ENCODE results near the gene FHOD1.
A peak's percentile ranks its signal among the peaks of the same experiment; 100 is the strongest.

The FHOD1 gene

DNA sequence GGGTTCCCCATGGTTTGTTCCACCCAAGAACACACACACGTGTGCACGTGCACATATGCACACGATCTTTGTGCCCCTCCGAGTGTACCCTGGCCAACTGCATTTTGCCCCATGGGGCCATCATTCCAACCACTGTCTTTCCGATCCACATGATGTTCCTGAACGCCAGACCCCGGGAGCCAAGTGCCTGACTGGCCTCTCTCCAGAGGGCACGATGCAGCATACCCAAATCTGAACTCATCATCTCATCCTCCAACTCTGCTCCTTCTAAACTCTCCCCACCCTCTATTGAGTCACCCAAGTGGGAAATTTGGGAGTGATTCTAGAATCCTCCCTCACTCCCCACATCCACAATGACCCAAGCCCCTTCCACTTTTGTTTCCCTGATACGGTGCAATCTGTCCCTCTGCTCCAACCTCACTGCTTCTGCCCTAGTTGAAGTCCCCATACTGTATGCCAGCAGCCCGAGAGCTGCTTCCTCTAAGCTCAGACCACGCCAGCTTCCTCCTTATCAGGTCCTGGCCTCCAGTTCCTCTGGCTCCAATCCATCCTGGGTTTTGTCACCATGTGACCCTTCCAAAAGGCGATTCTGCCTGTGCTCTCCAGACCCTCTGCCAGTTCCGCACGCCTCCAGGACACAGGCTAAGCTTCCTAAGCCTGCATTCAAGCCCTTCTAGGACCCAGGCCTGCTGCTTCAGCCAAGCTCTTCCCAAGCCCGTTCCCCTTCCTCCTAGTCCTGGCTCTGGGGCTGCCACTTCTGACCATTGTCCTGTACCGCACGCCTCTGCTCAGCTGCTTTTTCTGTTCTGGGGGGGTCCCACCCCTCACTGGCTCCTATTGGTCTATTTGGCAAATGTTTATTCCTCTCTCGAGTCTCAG is 30.4 kb downstream of the FHOD1 start:
- H3K4me3 ChIP-seq (ENCODE audit: low read length in 2 of 2), result no peak overlapping the region
- no peak overlapping the region for H3K4ac ChIP-seq (ENCODE audit: low read length)
- no peak overlapping the region for H2BK15ac ChIP-seq (ENCODE audit: low read length)
- no peak overlapping the region for H3K4me2 ChIP-seq (ENCODE audit: insufficient read depth, low read length, poor library complexity, severe bottlenecking)
- H2AK5ac ChIP-seq (ENCODE audit: low read depth, low read length), result no peak overlapping the region
- peak overlapping the region; percentile 29 for H2BK5ac ChIP-seq (ENCODE audit: low read length)
- no peak overlapping the region for H3K14ac ChIP-seq (ENCODE audit: low read length)
- H3K18ac ChIP-seq (ENCODE audit: low read length), result no peak overlapping the region
- no peak overlapping the region for H3K9ac ChIP-seq (ENCODE audit: low read depth, low read length, poor library complexity)
- H3K23ac ChIP-seq (ENCODE audit: low read depth, low read length, poor library complexity), result peak overlapping the region; percentile 47
- H3K27ac ChIP-seq (replicated peaks; ENCODE audit: low read length), result no peak overlapping the region
- peak overlapping the region; percentile 9 for H2BK120ac ChIP-seq (ENCODE audit: low read depth, low read length)
- H3K4me1 ChIP-seq (ENCODE audit: control insufficient read depth in 2 of 2, insufficient read depth in 1 of 2, low read depth in 1 of 2, low read length in 2 of 2), result no peaks in the 10 kb centered on the region
- peaks cover 0 to 4% of the 10 kb centered on the region in 2 donors for H3K36me3 ChIP-seq (replicated peaks in 1 of 2; ENCODE audit: control insufficient read depth in 2 of 2, insufficient read depth in 2 of 2, low read length in 2 of 2)
- no CpG with 5 or more reads among the region's 18 CpGs for WGBS, 2 donors (ENCODE audit: extremely low coverage in 2 of 2, insufficient read length in 2 of 2, insufficient replicate concordance in 1 of 2)
- H2AFZ ChIP-seq (ENCODE audit: low read length), result no peak overlapping the region
- H3K79me1 ChIP-seq (ENCODE audit: low read depth, low read length), result peaks cover 1% of the 10 kb centered on the region
- no peaks in the 10 kb centered on the region for H3K9me3 ChIP-seq (replicated peaks in 1 of 2; ENCODE audit: control insufficient read depth in 2 of 2, insufficient read depth in 1 of 2, low read depth in 1 of 2, low read length in 2 of 2)
- H4K91ac ChIP-seq (ENCODE audit: low read depth, low read length, poor library complexity), result no peak overlapping the region
- H2BK12ac ChIP-seq (ENCODE audit: low read length), result no peak overlapping the region
- peaks cover 0 to 2% (median 0%) of the 10 kb centered on the region in 3 experiments for H3K27me3 ChIP-seq (ENCODE audit: control insufficient read depth in 3 of 3, insufficient read depth in 3 of 3, low read depth in 1 of 3, low read length in 3 of 3)
- H4K8ac ChIP-seq (ENCODE audit: low read depth, low read length), result no peak overlapping the region
- no peak for DNase-seq (ENCODE audit: low spot score)

DNA sequence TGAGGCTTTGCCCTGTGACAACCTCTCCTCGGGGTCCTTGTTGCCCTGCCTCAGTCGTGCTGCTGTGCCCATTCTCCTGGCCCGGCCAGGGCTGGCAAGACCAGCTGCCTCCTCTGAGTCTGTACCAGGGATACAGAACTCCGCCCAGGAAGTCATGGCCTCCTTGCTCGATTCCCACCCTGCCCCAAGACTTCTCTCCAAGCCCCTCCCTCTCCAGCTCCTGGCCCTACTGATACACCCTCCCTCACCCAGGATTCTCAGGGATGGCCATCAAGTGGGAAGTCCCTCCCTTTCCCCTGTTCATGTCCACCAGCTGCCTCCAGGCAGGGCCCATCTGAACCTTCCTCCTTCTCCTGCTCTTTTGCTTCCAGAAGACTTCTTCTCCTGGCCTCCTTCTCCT is 31.6 kb downstream of the FHOD1 start:
- Histone ChIP-seq H3K27me3 (ENCODE audit: control insufficient read depth in 3 of 3, insufficient read depth in 3 of 3, low read depth in 1 of 3, low read length in 3 of 3) (peaks cover 0 to 2% (median 0%) of the 10 kb centered on the region in 3 experiments), H3K4me1 (ENCODE audit: control insufficient read depth in 2 of 2, insufficient read depth in 1 of 2, low read depth in 1 of 2, low read length in 2 of 2) (no peaks in the 10 kb centered on the region), H3K36me3 (replicated peaks in 1 of 2; ENCODE audit: control insufficient read depth in 2 of 2, insufficient read depth in 2 of 2, low read length in 2 of 2) (peaks cover 0 to 8% of the 10 kb centered on the region in 2 donors), H3K79me1 (ENCODE audit: low read depth, low read length) (peaks cover 1% of the 10 kb centered on the region), H2BK5ac (ENCODE audit: low read length) (peak overlapping the region; percentile 29), H3K23ac (ENCODE audit: low read depth, low read length, poor library complexity) (no peak overlapping the region), H3K4me2 (ENCODE audit: insufficient read depth, low read length, poor library complexity, severe bottlenecking) (no peak overlapping the region), H3K18ac (ENCODE audit: low read length) (no peak overlapping the region), H3K4me3 (ENCODE audit: low read length in 2 of 2) (no peak overlapping the region), H2BK12ac (ENCODE audit: low read length) (no peak overlapping the region), H3K27ac (replicated peaks; ENCODE audit: low read length) (no peak overlapping the region), H3K9ac (ENCODE audit: low read depth, low read length, poor library complexity) (no peak overlapping the region), H3K14ac (ENCODE audit: low read length) (peak overlapping the region; percentile 64), H2AK5ac (ENCODE audit: low read depth, low read length) (peak overlapping the region; percentile 61), H3K4ac (ENCODE audit: low read length) (no peak overlapping the region), H4K91ac (ENCODE audit: low read depth, low read length, poor library complexity) (no peak overlapping the region), H3K9me3 (replicated peaks in 1 of 2; ENCODE audit: control insufficient read depth in 2 of 2, insufficient read depth in 1 of 2, low read depth in 1 of 2, low read length in 2 of 2) (no peaks in the 10 kb centered on the region), H2AFZ (ENCODE audit: low read length) (no peak overlapping the region), H4K8ac (ENCODE audit: low read depth, low read length) (no peak overlapping the region), H2BK120ac (ENCODE audit: low read depth, low read length) (peak overlapping the region; percentile 9), H2BK15ac (ENCODE audit: low read length) (no peak overlapping the region)
- DNase-seq (ENCODE audit: low spot score), result no peak
- WGBS, 2 donors (ENCODE audit: extremely low coverage in 2 of 2, insufficient read length in 2 of 2, insufficient replicate concordance in 1 of 2), result no CpG with 5 or more reads among the region's 5 CpGs

DNA sequence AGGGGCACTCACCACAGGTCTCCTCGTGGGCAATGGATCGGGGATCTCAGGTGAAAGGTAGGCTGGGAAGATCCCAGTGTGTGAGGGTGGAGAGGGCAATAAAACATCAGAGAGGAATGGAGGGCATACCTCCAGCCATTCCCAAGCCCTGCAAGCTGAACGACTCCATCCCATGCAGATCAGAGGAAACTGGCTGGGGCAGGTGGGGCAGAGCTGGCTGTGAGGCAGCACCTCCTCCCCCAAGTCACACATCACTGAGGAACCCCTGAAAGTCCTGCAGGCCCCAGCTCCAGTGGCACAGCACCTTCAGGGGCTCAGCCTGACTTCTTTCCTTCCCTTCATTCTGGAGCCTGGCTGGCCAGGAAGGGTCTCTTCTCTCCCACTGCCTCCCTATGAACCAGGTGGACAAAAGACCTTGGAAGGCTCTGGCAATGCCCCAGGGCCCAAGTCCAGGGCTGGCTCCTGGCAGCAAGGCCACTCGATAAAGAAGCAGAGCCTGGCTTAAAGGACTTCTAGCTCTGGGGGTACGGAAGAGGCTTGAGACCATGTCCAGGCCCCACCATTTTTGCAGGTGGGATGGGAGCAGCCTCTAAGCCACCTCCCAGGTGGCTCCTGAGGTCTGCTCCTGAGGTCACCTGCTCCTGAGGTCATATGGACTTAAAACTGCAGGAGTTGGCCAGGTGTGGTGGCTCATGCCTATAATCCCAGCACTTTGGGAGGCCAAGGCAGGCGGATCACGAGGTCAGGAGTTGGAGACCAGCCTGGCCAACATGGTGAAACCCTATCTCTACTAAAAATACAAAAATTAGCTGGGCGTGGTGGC is 33.9 kb downstream of the FHOD1 start:
- Histone ChIP-seq H3K36me3 (replicated peaks in 1 of 2; ENCODE audit: control insufficient read depth in 2 of 2, insufficient read depth in 2 of 2, low read length in 2 of 2) (peaks cover 0 to 9% of the 10 kb centered on the region in 2 donors), H2AK5ac (ENCODE audit: low read depth, low read length) (no peak overlapping the region), H2AFZ (ENCODE audit: low read length) (no peak overlapping the region), H3K4ac (ENCODE audit: low read length) (no peak overlapping the region), H3K4me2 (ENCODE audit: insufficient read depth, low read length, poor library complexity, severe bottlenecking) (no peak overlapping the region), H4K91ac (ENCODE audit: low read depth, low read length, poor library complexity) (no peak overlapping the region), H3K9ac (ENCODE audit: low read depth, low read length, poor library complexity) (no peak overlapping the region), H3K27ac (replicated peaks; ENCODE audit: low read length) (no peak overlapping the region), H2BK5ac (ENCODE audit: low read length) (no peak overlapping the region), H2BK12ac (ENCODE audit: low read length) (no peak overlapping the region), H3K79me1 (ENCODE audit: low read depth, low read length) (peaks cover 1% of the 10 kb centered on the region), H3K9me3 (replicated peaks in 1 of 2; ENCODE audit: control insufficient read depth in 2 of 2, insufficient read depth in 1 of 2, low read depth in 1 of 2, low read length in 2 of 2) (no peaks in the 10 kb centered on the region), H3K4me1 (ENCODE audit: control insufficient read depth in 2 of 2, insufficient read depth in 1 of 2, low read depth in 1 of 2, low read length in 2 of 2) (no peaks in the 10 kb centered on the region), H3K4me3 (ENCODE audit: low read length in 2 of 2) (no peak overlapping the region), H2BK15ac (ENCODE audit: low read length) (no peak overlapping the region), H3K14ac (ENCODE audit: low read length) (no peak overlapping the region), H4K8ac (ENCODE audit: low read depth, low read length) (no peak overlapping the region), H3K27me3 (ENCODE audit: control insufficient read depth in 3 of 3, insufficient read depth in 3 of 3, low read depth in 1 of 3, low read length in 3 of 3) (peaks cover 0 to 2% (median 0%) of the 10 kb centered on the region in 3 experiments), H3K23ac (ENCODE audit: low read depth, low read length, poor library complexity) (no peak overlapping the region), H3K18ac (ENCODE audit: low read length) (no peak overlapping the region), H2BK120ac (ENCODE audit: low read depth, low read length) (no peak overlapping the region)
- no CpG with 5 or more reads among the region's 8 CpGs for WGBS, 2 donors (ENCODE audit: extremely low coverage in 2 of 2, insufficient read length in 2 of 2, insufficient replicate concordance in 1 of 2)
- no peak for DNase-seq (ENCODE audit: low spot score)

DNA sequence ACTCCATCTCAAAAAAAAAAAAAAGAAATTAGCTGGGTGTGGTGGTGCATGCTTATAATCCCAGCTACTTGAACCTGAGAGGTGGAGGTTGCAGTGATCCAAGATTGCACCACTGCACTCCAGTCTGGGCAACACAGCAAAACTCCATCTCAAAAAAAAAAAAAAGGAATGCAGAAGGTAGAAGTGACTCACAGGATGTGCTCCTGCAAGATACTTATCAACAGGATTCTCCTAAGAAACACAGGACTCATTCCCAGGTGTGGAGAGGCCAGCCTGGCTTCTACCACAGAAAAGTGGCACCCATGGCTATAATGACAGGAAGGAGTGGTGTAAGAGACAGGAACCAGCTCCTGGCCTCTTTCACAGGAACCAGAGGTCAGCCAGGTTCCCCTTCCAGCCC is 34.5 kb downstream of the FHOD1 start:
- no peak overlapping the region for H3K27ac ChIP-seq (replicated peaks; ENCODE audit: low read length)
- H2BK120ac ChIP-seq (ENCODE audit: low read depth, low read length), result no peak overlapping the region
- no peak overlapping the region for H2AK5ac ChIP-seq (ENCODE audit: low read depth, low read length)
- H4K91ac ChIP-seq (ENCODE audit: low read depth, low read length, poor library complexity), result no peak overlapping the region
- H3K18ac ChIP-seq (ENCODE audit: low read length), result no peak overlapping the region
- no peak overlapping the region for H3K4me2 ChIP-seq (ENCODE audit: insufficient read depth, low read length, poor library complexity, severe bottlenecking)
- peaks cover 0 to 2% (median 0%) of the 10 kb centered on the region in 3 experiments for H3K27me3 ChIP-seq (ENCODE audit: control insufficient read depth in 3 of 3, insufficient read depth in 3 of 3, low read depth in 1 of 3, low read length in 3 of 3)
- H3K9ac ChIP-seq (ENCODE audit: low read depth, low read length, poor library complexity), result no peak overlapping the region
- no peak overlapping the region for H2BK5ac ChIP-seq (ENCODE audit: low read length)
- H3K4me1 ChIP-seq (ENCODE audit: control insufficient read depth in 2 of 2, insufficient read depth in 1 of 2, low read depth in 1 of 2, low read length in 2 of 2), result peaks cover 0 to 2% of the 10 kb centered on the region in 2 donors
- no peak overlapping the region for H2AFZ ChIP-seq (ENCODE audit: low read length)
- no peak overlapping the region for H2BK12ac ChIP-seq (ENCODE audit: low read length)
- H3K36me3 ChIP-seq (replicated peaks in 1 of 2; ENCODE audit: control insufficient read depth in 2 of 2, insufficient read depth in 2 of 2, low read length in 2 of 2), result peaks cover 0 to 9% of the 10 kb centered on the region in 2 donors
- no peak overlapping the region for H3K4ac ChIP-seq (ENCODE audit: low read length)
- no peak overlapping the region for H3K4me3 ChIP-seq (ENCODE audit: low read length in 2 of 2)
- H2BK15ac ChIP-seq (ENCODE audit: low read length), result no peak overlapping the region
- no peaks in the 10 kb centered on the region for H3K9me3 ChIP-seq (replicated peaks in 1 of 2; ENCODE audit: control insufficient read depth in 2 of 2, insufficient read depth in 1 of 2, low read depth in 1 of 2, low read length in 2 of 2)
- no peak for DNase-seq (ENCODE audit: low spot score)
- peaks cover 1% of the 10 kb centered on the region for H3K79me1 ChIP-seq (ENCODE audit: low read depth, low read length)
- no peak overlapping the region for H3K14ac ChIP-seq (ENCODE audit: low read length)
- no peak overlapping the region for H4K8ac ChIP-seq (ENCODE audit: low read depth, low read length)
- no peak overlapping the region for H3K23ac ChIP-seq (ENCODE audit: low read depth, low read length, poor library complexity)

All from neuronal stem cell (in vitro differentiated cells).